ENCODE measurements around the gene VPS54. TPM values are rescaled to one million over a fixed set of nuclear protein-coding genes. Genes with fewer than 3 reads are reported as not detected.

VPS54 gene
- total and polyA plus RNA-seq, 9 of the 15 experiments (the other 6 are each of a cell fraction or from before 2014, with no cell fraction given), result 4.9 to 23.2 (median 13.2) TPM

DNA sequence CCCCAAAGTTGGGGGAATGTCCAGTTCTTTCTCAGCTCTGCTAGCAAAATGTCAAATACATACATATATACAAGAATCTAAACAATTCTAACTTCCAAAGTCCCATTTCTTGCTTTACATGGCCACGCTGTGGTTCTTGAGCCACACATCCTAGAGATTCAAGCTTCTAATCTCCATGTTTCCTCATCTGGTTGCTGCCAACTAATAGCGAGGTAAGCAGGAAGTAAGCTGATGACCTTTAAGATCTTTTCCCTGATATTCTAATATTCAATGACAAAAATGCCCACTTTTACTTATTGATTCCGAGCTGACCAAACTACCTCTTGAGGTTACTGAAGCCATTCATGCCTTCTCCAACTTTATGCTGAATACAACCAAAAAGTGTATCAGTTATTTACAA, 3.3 kb downstream of the VPS54 start (continued):
- no peak for TF ChIP-seq WHSC1 (IDR thresholded peaks at IDR 0.05; ENCODE audit: low read length)
- TF ChIP-seq, protein P1, sequence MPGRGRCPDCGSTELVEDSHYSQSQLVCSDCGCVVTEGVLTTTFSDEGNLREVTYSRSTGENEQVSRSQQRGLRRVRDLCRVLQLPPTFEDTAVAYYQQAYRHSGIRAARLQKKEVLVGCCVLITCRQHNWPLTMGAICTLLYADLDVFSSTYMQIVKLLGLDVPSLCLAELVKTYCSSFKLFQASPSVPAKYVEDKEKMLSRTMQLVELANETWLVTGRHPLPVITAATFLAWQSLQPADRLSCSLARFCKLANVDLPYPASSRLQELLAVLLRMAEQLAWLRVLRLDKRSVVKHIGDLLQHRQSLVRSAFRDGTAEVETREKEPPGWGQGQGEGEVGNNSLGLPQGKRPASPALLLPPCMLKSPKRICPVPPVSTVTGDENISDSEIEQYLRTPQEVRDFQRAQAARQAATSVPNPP (IDR thresholded peaks at IDR 0.05; ENCODE audit: borderline replicate concordance, insufficient read depth, insufficient read length), result no peak
- TF ChIP-seq, protein P2, sequence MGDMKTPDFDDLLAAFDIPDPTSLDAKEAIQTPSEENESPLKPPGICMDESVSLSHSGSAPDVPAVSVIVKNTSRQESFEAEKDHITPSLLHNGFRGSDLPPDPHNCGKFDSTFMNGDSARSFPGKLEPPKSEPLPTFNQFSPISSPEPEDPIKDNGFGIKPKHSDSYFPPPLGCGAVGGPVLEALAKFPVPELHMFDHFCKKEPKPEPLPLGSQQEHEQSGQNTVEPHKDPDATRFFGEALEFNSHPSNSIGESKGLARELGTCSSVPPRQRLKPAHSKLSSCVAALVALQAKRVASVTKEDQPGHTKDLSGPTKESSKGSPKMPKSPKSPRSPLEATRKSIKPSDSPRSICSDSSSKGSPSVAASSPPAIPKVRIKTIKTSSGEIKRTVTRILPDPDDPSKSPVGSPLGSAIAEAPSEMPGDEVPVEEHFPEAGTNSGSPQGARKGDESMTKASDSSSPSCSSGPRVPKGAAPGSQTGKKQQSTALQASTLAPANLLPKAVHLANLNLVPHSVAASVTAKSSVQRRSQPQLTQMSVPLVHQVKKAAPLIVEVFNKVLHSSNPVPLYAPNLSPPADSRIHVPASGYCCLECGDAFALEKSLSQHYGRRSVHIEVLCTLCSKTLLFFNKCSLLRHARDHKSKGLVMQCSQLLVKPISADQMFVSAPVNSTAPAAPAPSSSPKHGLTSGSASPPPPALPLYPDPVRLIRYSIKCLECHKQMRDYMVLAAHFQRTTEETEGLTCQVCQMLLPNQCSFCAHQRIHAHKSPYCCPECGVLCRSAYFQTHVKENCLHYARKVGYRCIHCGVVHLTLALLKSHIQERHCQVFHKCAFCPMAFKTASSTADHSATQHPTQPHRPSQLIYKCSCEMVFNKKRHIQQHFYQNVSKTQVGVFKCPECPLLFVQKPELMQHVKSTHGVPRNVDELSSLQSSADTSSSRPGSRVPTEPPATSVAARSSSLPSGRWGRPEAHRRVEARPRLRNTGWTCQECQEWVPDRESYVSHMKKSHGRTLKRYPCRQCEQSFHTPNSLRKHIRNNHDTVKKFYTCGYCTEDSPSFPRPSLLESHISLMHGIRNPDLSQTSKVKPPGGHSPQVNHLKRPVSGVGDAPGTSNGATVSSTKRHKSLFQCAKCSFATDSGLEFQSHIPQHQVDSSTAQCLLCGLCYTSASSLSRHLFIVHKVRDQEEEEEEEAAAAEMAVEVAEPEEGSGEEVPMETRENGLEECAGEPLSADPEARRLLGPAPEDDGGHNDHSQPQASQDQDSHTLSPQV (IDR thresholded peaks at IDR 0.05), result peak; percentile 37; the same call in 1 of the 2 replicates
- TF ChIP-seq, protein P3, sequence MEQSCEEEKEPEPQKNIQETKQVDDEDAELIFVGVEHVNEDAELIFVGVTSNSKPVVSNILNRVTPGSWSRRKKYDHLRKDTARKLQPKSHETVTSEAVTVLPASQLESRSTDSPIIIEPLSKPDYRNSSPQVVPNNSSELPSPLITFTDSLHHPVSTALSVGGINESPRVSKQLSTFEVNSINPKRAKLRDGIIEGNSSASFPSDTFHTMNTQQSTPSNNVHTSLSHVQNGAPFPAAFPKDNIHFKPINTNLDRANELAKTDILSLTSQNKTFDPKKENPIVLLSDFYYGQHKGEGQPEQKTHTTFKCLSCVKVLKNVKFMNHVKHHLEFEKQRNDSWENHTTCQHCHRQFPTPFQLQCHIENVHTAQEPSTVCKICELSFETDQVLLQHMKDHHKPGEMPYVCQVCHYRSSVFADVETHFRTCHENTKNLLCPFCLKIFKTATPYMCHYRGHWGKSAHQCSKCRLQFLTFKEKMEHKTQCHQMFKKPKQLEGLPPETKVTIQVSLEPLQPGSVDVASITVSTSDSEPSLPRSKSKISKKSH (CRISPR knock-in tag; IDR thresholded peaks at IDR 0.05), result no peak
- TF ChIP-seq PTBP1 (IDR thresholded peaks at IDR 0.05; ENCODE audit: low read depth, low read length), result no peak
- no peak for TF ChIP-seq ATF7 (IDR thresholded peaks at IDR 0.05)
- TF ChIP-seq, protein P4, sequence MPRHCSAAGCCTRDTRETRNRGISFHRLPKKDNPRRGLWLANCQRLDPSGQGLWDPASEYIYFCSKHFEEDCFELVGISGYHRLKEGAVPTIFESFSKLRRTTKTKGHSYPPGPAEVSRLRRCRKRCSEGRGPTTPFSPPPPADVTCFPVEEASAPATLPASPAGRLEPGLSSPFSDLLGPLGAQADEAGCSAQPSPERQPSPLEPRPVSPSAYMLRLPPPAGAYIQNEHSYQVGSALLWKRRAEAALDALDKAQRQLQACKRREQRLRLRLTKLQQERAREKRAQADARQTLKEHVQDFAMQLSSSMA (CRISPR knock-in tag; IDR thresholded peaks at IDR 0.05), result no peak
- TF ChIP-seq ZNF12 (CRISPR knock-in tag; IDR thresholded peaks at IDR 0.05), result no peak
- TF ChIP-seq ELF1 (tag; IDR thresholded peaks at IDR 0.05), result peak; percentile 46; the same call in 1 of the 2 replicates
- TF ChIP-seq RBM14 (IDR thresholded peaks at IDR 0.05; ENCODE audit: borderline replicate concordance, insufficient read depth, low read depth, low read length), result no peak
- no peak for TF ChIP-seq SMARCA5 (IDR thresholded peaks at IDR 0.05)
- TF ChIP-seq, protein P5, sequence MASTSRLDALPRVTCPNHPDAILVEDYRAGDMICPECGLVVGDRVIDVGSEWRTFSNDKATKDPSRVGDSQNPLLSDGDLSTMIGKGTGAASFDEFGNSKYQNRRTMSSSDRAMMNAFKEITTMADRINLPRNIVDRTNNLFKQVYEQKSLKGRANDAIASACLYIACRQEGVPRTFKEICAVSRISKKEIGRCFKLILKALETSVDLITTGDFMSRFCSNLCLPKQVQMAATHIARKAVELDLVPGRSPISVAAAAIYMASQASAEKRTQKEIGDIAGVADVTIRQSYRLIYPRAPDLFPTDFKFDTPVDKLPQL (IDR thresholded peaks at IDR 0.05; ENCODE audit: extremely low read depth, insufficient read length), result no peak
- TF ChIP-seq, protein P6, sequence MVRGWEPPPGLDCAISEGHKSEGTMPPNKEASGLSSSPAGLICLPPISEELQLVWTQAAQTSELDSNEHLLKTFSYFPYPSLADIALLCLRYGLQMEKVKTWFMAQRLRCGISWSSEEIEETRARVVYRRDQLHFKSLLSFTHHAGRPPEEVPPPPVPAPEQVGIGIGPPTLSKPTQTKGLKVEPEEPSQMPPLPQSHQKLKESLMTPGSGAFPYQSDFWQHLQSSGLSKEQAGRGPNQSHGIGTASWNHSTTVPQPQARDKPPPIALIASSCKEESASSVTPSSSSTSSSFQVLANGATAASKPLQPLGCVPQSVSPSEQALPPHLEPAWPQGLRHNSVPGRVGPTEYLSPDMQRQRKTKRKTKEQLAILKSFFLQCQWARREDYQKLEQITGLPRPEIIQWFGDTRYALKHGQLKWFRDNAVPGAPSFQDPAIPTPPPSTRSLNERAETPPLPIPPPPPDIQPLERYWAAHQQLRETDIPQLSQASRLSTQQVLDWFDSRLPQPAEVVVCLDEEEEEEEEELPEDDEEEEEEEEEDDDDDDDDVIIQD (CRISPR knock-in tag; IDR thresholded peaks at IDR 0.05), result no peak
- no peak for TF ChIP-seq ZNF778 (CRISPR knock-in tag; IDR thresholded peaks at IDR 0.05)
- no peak for TF ChIP-seq ZNF695 (CRISPR knock-in tag; IDR thresholded peaks at IDR 0.05)
- no peak for TF ChIP-seq HNRNPH1 (optimal IDR thresholded peaks at IDR 0.05; ENCODE audit: low read depth, low read length)
- no peak for TF ChIP-seq ZNF134 (CRISPR knock-in tag; conservative IDR thresholded peaks at IDR 0.05)
- no peak for TF ChIP-seq ZBED1 (IDR thresholded peaks at IDR 0.05)
- TF ChIP-seq, protein P7, sequence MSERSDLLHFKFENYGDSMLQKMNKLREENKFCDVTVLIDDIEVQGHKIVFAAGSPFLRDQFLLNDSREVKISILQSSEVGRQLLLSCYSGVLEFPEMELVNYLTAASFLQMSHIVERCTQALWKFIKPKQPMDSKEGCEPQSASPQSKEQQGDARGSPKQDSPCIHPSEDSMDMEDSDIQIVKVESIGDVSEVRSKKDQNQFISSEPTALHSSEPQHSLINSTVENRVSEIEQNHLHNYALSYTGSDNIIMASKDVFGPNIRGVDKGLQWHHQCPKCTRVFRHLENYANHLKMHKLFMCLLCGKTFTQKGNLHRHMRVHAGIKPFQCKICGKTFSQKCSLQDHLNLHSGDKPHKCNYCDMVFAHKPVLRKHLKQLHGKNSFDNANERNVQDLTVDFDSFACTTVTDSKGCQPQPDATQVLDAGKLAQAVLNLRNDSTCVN (CRISPR knock-in tag; IDR thresholded peaks at IDR 0.05), result no peak

Data from K562 (cell line).